ENCODE results near the gene MAJIN.

MAJIN gene

DNA sequence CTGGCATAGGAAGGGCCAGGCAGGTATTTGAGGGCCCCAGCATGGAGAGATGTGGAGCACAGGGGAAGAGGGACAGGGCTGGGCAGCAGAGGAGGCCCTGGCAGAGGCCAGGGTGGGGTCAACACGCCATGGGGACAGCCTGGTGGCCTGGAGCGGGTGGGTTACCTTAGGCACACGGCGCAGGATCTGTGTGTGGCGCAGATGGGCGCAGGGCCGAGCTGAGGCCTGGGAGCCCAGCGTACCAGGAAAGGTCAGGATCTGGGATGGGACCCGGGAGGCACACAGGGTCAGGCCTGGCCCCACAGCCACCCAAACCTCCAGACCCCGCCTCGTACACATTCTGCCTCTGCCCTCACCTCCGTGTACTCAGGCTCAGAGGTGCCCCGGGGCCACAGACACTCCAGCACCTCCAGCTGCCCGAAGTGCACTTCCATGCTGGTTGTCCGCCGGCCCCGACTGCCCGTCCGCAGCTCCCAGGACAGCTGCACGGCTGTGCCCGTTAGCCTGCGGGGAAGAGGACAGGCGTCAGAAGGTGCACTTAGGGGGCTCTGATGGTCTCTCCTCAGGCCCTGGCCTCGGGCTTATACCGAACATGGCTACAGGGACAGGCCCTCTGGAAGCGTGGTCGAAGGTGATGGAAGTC is 61.3 kb downstream of the MAJIN start:
- DNase-seq = no peak

DNA sequence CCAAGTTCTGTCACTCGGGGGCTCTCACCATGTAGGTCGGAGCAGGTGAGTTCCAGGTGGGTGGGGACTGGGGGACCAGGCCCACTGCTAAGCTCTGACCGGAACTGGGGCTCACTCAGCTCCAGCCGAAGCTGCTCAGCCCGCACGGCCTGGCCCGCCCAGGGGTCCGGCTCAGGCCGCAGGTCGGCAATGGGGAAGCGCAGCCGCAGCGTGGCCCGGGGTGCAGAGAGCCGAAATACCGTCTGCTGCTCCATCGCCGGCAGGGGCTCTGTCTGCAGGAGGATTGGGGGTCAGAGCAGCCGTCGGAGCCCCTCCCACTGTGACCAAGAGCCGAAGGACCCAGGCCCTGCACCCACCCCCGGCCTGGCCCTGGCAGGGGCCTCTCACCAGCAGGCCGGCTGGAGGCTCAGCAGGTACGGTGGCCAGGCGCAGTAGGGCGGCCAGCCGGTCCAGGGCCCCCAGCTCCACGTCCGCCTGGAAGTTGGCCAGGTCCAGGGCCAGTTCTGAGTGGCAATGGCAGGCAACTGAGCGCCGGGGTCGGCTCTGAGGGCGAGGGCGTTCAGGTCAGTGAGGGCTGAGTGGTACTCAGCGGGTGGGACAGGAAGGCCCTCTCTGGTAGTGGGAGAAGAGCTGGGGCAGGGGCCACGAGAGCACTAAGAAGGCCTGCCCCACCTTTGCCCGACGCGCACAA is 62.1 kb downstream of the MAJIN start:
- DNase-seq = no peak

- no peak for DNase-seq
These were observed 63.1 kb downstream of the MAJIN start for GRCh38 chr11:64908766-64909165.

DNA sequence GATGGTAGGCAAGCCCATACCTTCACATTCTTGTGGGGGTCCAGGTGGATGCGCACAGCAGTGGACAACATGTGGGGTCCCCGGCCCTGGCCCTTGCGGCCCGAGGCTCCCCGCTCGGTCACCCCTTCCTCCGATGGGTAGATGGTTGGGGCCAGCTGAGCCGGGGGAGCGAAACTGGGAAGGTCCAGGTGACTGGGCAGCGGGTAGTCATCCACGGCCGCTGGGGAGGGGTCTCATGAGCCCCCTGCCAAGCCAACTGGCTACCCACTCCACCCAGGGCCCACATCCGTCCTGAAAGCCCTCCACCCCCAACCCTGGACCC is 65.6 kb downstream of the MAJIN start:
- no peak for DNase-seq

DNA sequence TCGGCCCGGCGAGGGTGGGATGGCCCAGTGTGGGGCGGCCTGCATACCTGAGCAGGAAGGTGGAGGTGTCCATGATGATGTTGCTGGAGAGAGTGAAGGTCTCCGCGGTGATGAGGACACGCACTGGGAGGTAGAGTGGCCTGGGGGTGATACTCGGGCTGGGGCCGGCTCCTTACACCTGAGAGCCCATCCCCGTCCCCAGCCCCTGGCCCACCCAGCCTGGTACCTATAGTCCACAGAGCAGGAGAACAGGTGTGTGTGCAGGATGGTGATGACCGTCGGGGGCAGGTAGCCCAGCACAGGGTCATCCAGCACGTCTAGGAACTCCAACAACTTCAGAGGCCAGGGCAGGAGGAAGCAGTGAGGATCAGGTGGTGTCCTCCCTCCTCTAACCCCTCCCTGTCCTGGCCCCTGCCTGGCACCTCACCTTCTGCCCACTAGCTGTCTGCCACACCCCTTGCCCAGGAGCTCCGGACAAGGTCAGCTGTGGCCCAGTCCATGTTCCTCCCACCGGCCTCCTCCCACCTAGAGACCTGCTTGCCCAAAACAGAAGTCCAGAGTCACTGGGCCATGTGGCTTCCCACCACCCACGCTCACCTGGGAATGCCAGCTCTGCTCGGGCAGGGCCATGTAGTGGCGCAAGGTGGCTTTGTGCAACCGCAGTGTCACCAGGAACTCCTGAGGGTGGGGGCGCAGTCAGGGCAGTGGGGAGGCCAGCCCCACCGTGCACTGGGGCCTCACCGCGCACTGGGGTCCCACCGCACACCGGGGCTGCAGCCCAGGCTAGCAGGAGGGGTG is 66.2 kb downstream of the MAJIN start:
- no peak for DNase-seq

- DNase-seq = no peak
These were observed 68.5 kb downstream of the MAJIN start for GRCh38 chr11:64903291-64903833.

- no peak for DNase-seq
These were observed 69.6 kb downstream of the MAJIN start for GRCh38 chr11:64902102-64902900.

GRCh38 chr11:64900774-64901173 is 71.1 kb downstream of the MAJIN start:
- DNase-seq = no peak

- no peak for DNase-seq
These were observed 71.6 kb downstream of the MAJIN start for GRCh38 chr11:64900263-64900678.

GRCh38 chr11:64898541-64898940 is 73.4 kb downstream of the MAJIN start:
- no peak for DNase-seq

DNA sequence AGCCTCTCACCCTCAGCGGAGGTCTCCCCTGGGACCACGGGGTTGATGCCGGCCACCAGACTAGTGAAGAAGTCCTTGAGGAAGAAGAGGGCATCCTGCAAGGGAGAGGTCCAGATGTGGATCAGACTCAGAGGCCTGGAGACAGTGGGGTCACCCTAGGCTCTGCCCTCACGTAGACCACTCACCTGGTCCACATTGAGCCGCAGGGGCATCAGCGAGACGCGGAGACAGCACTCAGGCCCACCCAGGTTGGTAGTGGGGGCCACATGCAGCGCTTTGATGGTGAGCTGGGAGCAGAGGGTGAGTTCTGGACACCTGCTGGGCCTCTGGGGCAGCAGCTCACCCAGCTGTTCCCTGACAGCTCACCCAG is 73.8 kb downstream of the MAJIN start:
- DNase-seq = no peak

GRCh38 chr11:64897381-64898075 is 74.4 kb downstream of the MAJIN start:
- no peak for DNase-seq

DNA sequence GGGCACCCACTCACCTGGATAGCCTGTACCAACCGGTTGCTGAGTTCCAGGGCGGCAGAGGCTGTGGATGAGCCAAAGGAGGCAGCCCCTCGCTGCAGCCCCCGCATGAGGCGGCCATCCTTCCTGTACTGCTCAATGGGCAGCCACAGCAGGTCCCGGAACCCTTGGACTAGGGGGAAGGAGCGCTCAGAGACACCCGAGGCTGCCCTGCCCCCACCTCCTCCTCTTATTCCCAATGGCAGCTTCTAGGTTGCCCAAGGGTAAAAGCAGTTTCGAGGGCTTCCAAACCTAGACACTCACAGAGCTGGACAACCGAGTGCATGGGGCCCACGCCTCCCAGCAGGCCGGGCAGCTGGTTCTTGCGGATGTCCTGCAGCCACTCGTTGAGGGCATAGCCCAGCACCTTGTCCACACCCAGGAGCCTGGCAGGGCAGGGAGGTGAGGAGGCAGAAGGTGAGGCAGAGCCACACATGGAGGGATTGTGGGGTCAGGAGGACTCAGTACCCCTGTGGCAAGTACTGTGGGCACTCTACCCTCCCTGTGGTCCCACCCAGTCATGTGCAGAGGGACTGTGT is 75.4 kb downstream of the MAJIN start:
- DNase-seq = no peak

- DNase-seq = no peak
These were observed 77.0 kb downstream of the MAJIN start for GRCh38 chr11:64894812-64895452.

- peak; percentile 78 for DNase-seq
These were observed 77.7 kb downstream of the MAJIN start for GRCh38 chr11:64894070-64894811.

GRCh38 chr11:64893194-64894069 is 78.5 kb downstream of the MAJIN start:
- no peak for DNase-seq

DNA sequence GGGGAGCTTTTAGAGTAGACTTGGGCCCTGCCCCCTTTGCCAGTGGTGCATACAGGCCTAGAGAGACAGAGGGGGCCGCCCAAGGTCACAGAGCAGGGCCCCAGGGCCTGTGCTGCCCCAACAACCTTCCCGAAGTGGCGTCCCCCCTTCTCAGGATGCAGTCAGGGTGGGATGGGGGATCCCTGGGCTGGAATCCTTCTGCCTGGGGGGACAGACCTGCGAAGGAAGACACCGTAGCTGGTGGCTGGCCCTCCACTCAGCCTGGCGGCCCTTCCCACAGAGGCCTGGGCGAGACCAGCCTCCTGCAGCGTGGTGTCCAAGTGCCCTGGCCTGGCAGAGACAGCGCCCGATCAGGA is 79.1 kb downstream of the MAJIN start:
- DNase-seq = no peak

- DNase-seq = no peak
These were observed 79.5 kb downstream of the MAJIN start for GRCh38 chr11:64892411-64892831.

DNA sequence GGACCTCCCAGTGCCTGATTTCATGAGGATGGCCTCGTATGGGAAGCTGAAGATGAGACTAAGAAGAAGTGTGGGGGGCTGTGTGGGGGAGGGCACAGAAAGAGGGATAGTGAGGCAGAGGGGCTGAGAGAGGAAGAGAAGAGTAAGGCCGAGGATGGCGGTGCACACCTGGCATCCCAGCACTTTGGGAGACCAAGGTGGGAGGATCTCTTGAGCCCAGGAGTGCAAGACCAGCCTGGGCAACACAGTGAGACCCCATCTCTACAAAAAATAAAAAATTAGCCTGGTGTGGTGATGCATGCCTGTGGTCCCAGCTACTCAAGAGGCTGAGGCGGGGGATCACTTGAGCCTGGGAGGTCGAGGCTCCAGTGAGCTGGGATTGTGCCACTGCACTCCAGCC is 80.0 kb downstream of the MAJIN start:
- no peak for DNase-seq

Data from NCI-H1105 (cell line).